ENCODE measurements around the gene DNAJB1.
"Not testable (repeated sequence)": the region's sequence is repeated elsewhere in the genome, so short reads cannot be mapped to it uniquely, and the experiment has no call there.

DNAJB1 gene

GRCh38 chr19:14505488-14506239 is 12.5 kb downstream of the DNAJB1 start:
- DNase-seq (ENCODE audit: low spot score) = peak; percentile 86
- TF ChIP-seq CTCF (IDR thresholded peaks at IDR 0.05; ENCODE audit: extremely low read depth, insufficient read depth, missing control alignments) = peak; percentile 85
- in situ Hi-C loops (cut with MboI; ENCODE audit: low pct_unique_long_range_greater_than_20kb, low sequenced_read_pairs, unreplicated experiment) = no loop called here

- in situ Hi-C loops (cut with MboI; ENCODE audit: low pct_unique_long_range_greater_than_20kb, low sequenced_read_pairs, unreplicated experiment); DNase-seq (ENCODE audit: low spot score): not testable (repeated sequence)
These were observed 13.6 kb downstream of the DNAJB1 start for GRCh38 chr19:14504575-14504974.

- no peak for DNase-seq (ENCODE audit: low spot score)
- in situ Hi-C loops (cut with MboI; ENCODE audit: low pct_unique_long_range_greater_than_20kb, low sequenced_read_pairs, unreplicated experiment) = no loop called here
- TF ChIP-seq CTCF (IDR thresholded peaks at IDR 0.05; ENCODE audit: extremely low read depth, insufficient read depth, missing control alignments) = no peak
These were observed 14.9 kb downstream of the DNAJB1 start for GRCh38 chr19:14503285-14503684.

GRCh38 chr19:14502334-14503092 is 15.7 kb downstream of the DNAJB1 start:
- no peak for TF ChIP-seq CTCF (IDR thresholded peaks at IDR 0.05; ENCODE audit: extremely low read depth, insufficient read depth, missing control alignments)
- in situ Hi-C loops (cut with MboI; ENCODE audit: low pct_unique_long_range_greater_than_20kb, low sequenced_read_pairs, unreplicated experiment) = no loop called here

GRCh38 chr19:14497228-14497921 is 20.8 kb downstream of the DNAJB1 start:
- in situ Hi-C loops (cut with MboI; ENCODE audit: low pct_unique_long_range_greater_than_20kb, low sequenced_read_pairs, unreplicated experiment) = no loop called here

More at GRCh38 chr19:14502334-14503092, 15.7 kb downstream of the DNAJB1 start:
- no peak for DNase-seq (ENCODE audit: low spot score)

GRCh38 chr19:14496834-14497227 is 21.4 kb downstream of the DNAJB1 start:
- TF ChIP-seq CTCF (IDR thresholded peaks at IDR 0.05; ENCODE audit: extremely low read depth, insufficient read depth, missing control alignments) = no peak
- no peak for DNase-seq (ENCODE audit: low spot score)
- in situ Hi-C loops (cut with MboI; ENCODE audit: low pct_unique_long_range_greater_than_20kb, low sequenced_read_pairs, unreplicated experiment) = no loop called here

More at GRCh38 chr19:14497228-14497921, 20.8 kb downstream of the DNAJB1 start:
- no peak for DNase-seq (ENCODE audit: low spot score)
- TF ChIP-seq CTCF (IDR thresholded peaks at IDR 0.05; ENCODE audit: extremely low read depth, insufficient read depth, missing control alignments) = no peak
